Thoracic aorta (tissue), 2 donors: ENCODE results near the gene CEP128. TPM values are rescaled to one million over a fixed set of nuclear protein-coding genes. Genes with fewer than 3 reads are reported as not detected.
"Not testable (repeated sequence)": the region's sequence is repeated elsewhere in the genome, so short reads cannot be mapped to it uniquely, and the experiment has no call there.

Experiments used
- ATAC-seq: fragments of 150-250 bp; one replicate; pipeline ENCODE4 v1.8.0; 2017; ENCODE audit warnings: low read depth; ENCODE audit not compliant: insufficient number of reproducible peaks, low FRiP score
- DNase-seq: peaks from one replicate; pipeline ENCODE4 v3.0.0-alpha.2; 2020; ENCODE audit warnings: low spot score
- H3K27ac ChIP-seq, 2 donors: fragments of 200-600 bp; sonication (generic); 1 replicate in 1 of 2; 2 replicates in 1 of 2; pipeline ENCODE4 v1.5.1; 2016; ENCODE audit warnings: mild to moderate bottlenecking in 2 of 2, moderate library complexity in 2 of 2
- H3K27me3 ChIP-seq: fragments of 200-600 bp; sonication (generic); replicated peaks from 2 replicates; pipeline ENCODE4 v1.6.0; 2016; ENCODE audit warnings: mild to moderate bottlenecking; ENCODE audit not compliant: insufficient read depth
- H3K36me3 ChIP-seq: fragments of 200-600 bp; sonication (generic); one replicate; pipeline ENCODE4 v1.5.1; 2016
- H3K4me1 ChIP-seq, 2 donors: fragments of 200-600 bp; sonication (generic); 1 replicate in 1 of 2; 2 replicates in 1 of 2; pipeline versions ENCODE4 v1.5.1 to v1.6.0; 2016; ENCODE audit warnings: low read depth in 2 of 2, mild to moderate bottlenecking in 1 of 2; ENCODE audit not compliant: control insufficient read depth in 1 of 2
- H3K4me3 ChIP-seq: fragments of 200-600 bp; sonication (generic); 2 replicates; pipeline ENCODE4 v1.5.1; 2016; ENCODE audit warnings: mild to moderate bottlenecking
- H3K9me3 ChIP-seq: fragments of 200-600 bp; sonication (generic); 2 replicates; pipeline ENCODE4 v1.5.1; 2016
- CTCF ChIP-seq: fragments of 200-600 bp; sonication (generic); IDR thresholded peaks from one replicate; pipeline ENCODE4 v1.5.1; 2019; ENCODE audit warnings: antibody characterized with exemption
- total RNA-seq, 2 donors: library from RNA; depleted of rRNA; stranded (reverse); fragments of >200 nt; gene quantifications; one replicate each; pipeline versions ENCODE4 v1.1.0 to v1.2.3, GENCODE V29; 2016

Gene CEP128
- total RNA-seq, 2 donors from 2014 or later: 2.1 to 4.7 TPM

GRCh38 chr14:80955416-80955941 is 13.9 kb upstream of the CEP128 start, which contains the start of gene TSHR:
Gene TSHR, plus strand, starts transcription at chr14:80955621. Its CDS starts 60 bp downstream, at chr14:80955681.
- Histone ChIP-seq H3K4me3 (peak within 1 kb of the TSS; percentile 90), H3K36me3 (no peaks in the 10 kb centered on the region), H3K4me1 (peaks cover 3 to 4% of the 10 kb centered on the region in 2 donors), H3K27me3 (no peaks in the 10 kb centered on the region), H3K9me3 (no peaks in the 10 kb centered on the region), H3K27ac (no peak within 1 kb of the TSS)
- no peak for DNase-seq
- no peak for TF ChIP-seq CTCF
- no peak for ATAC-seq

DNA sequence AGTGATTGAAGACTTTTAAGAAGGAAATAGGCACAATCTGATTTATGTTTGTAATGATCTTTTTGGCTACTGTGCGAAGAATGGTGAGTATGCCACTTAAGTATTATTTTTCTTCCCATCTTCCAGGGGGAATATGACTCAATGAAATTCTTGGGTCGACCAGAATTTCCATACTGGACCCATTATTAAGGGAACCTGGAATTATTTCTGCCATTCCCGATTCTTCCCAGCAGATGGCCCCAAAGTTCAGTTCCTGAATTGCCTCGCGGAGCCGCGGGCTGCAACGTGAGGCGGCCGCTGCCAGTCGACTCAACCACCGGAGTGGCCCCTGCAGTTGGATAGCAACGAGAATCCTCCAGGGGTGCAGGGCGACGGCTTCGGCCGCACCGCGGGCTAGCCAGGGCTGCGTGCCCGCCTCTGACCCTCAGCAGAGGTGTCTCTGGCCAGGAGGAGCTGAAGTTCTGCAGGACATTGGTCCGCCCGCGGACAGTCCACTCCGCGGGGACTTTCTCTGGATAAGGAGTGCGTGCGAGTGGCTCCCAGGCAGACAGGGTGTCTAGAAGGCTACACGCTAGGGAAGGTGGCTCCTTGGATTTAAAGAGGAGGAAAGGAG is 13.3 kb upstream of the CEP128 start:
- ATAC-seq (no peak), DNase-seq (peak; percentile 37)
- no peak overlapping the region for H3K27ac ChIP-seq
- no peaks in the 10 kb centered on the region for H3K9me3 ChIP-seq
- peak; percentile 86 for TF ChIP-seq CTCF
- H3K36me3 ChIP-seq: no peaks in the 10 kb centered on the region
- no peaks in the 10 kb centered on the region for H3K27me3 ChIP-seq
- peaks cover 3 to 4% of the 10 kb centered on the region in 2 donors for H3K4me1 ChIP-seq
- H3K4me3 ChIP-seq: peak overlapping the region; percentile 90

DNA sequence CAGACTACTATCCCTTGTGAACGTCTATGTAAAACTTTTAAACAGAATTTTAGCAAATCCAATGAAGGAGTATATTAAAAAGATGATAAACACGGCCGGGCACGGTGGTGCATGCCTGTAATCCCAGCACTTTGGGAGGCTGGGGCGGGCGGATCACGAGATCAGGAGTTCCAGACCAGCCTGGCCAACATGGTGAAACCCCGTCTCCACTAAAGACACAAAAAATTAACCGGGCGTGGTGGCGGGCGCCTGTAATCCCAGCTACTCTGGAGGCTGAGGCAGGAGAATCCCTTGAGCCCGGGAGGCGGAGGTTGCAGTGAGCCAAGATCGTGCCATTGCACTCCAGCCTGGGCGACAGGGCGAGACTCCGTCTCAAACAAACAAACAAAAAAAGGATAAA is 11.7 kb upstream of the CEP128 start:
- not testable (repeated sequence) for DNase-seq, H3K36me3 ChIP-seq, H3K4me1 ChIP-seq, H3K4me3 ChIP-seq, ATAC-seq, H3K9me3 ChIP-seq, H3K27me3 ChIP-seq, H3K27ac ChIP-seq

DNA sequence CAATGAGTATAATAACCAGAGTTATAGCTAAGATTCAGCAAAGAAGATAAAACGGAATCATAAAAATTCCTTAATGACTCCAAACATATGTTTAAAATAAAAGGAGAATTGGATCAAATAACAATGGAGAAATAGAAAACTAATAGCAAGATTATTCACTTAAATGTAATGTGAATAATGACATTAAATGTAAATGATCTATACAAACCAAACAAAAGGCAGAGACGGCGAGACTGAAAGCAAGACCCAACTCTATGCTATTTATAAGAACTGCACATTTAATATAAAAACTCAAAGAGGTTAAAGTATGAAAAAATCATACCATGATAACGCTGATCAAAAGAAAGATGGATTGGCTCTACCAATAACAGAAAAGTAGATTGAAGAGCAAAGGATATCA is 10.0 kb upstream of the CEP128 start:
- no peak for ATAC-seq

DNA sequence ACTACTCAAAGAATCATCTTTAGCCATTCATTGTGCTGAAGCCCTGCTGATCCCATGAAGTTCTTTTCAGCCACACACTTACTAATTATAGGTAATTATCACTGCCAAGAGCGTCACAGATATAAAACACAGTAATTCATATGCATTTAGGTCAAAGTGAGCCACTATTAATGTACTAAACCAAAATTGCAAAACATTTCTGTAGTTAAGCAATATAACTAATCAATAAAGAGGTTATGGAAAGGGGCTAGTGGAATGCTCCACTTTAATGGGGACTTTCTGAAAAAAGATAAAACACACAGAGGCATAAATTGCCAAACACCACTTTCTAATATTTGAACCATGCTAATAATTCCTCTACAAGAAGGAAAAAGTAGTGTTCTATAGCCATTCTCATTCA is 6.8 kb upstream of the CEP128 start:
- no peak for ATAC-seq
- H3K36me3 ChIP-seq: no peaks in the 10 kb centered on the region
- no peaks in the 10 kb centered on the region for H3K9me3 ChIP-seq
- H3K27ac ChIP-seq: no peak overlapping the region
- no peaks in the 10 kb centered on the region for H3K27me3 ChIP-seq
- TF ChIP-seq CTCF: no peak
- H3K4me3 ChIP-seq: no peak overlapping the region
- no peak for DNase-seq
- H3K4me1 ChIP-seq: no peaks in the 10 kb centered on the region

More for the DNA sequence above, 10.0 kb upstream of the CEP128 start:
- Histone ChIP-seq H3K9me3 (no peaks in the 10 kb centered on the region), H3K4me1 (peaks cover 3 to 4% of the 10 kb centered on the region in 2 donors), H3K27ac (no peak overlapping the region), H3K4me3 (no peak overlapping the region), H3K27me3 (no peaks in the 10 kb centered on the region), H3K36me3 (no peaks in the 10 kb centered on the region)
- TF ChIP-seq CTCF: no peak
- DNase-seq: no peak

DNA sequence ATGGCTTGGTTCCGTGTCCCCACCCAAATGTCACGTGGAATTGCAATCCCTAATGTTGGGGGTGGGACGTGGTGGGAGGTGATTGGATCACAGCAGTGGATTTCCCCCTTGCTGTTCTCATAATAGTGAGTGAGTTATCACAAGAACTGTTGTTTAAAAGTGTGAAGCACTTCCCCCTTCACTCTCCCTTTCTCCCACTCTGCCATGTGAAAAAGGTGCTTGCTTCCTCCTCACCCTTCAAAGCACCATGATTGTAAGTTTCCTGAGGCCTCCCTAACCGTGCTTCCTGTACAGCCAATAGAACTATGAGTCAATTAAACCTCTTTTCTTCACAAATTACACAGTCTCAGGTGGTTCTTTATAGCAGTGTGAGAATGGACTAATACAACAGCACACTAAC is 5.3 kb upstream of the CEP128 start:
- no peaks in the 10 kb centered on the region for H3K9me3 ChIP-seq
- no peaks in the 10 kb centered on the region for H3K27me3 ChIP-seq
- no peaks in the 10 kb centered on the region for H3K36me3 ChIP-seq
- H3K4me3 ChIP-seq: no peak overlapping the region
- H3K27ac ChIP-seq: no peak overlapping the region
- ATAC-seq (no peak), DNase-seq (no peak)
- peaks cover 0 to 7% of the 10 kb centered on the region in 2 donors for H3K4me1 ChIP-seq
- no peak for TF ChIP-seq CTCF
